ENCODE results near the gene MAPRE3. TPM values are rescaled to one million over a fixed set of nuclear protein-coding genes. Genes with fewer than 3 reads are reported as not detected.

MAPRE3 gene
- total and polyA plus RNA-seq, 9 of the 15 experiments (the other 6 are each of a cell fraction or from before 2014, with no cell fraction given), result 0.70 to 43.2 (median 12.6) TPM

GRCh38 chr2:26975656-26976055 is 5.2 kb downstream of the MAPRE3 start:
- ATAC-seq, result no peak
- ChIA-PET CTCF (ENCODE audit: low intra/inter-chr PET ratio) (no interaction called here), POLR2A (interaction anchor here (0.6 to 1.6 kb wide), 7 partner anchors 14 to 330 kb away, joined by 3 to 6 read pairs (median 4); no protein-coding TSS in a partner anchor)
- no peak overlapping the region for H3K27ac ChIP-seq (ENCODE audit: extremely low read depth, low read depth, low read length)
- no peaks in the 10 kb centered on the region for H3K9me3 ChIP-seq (replicated peaks; ENCODE audit: control insufficient read depth, insufficient read depth, low read depth, low read length)
- no peaks in the 10 kb centered on the region for H3K9me1 ChIP-seq (ENCODE audit: control insufficient read depth, insufficient read depth, low read length)
- DNase-seq (ENCODE audit: extremely low read depth in 1 of 4, low spot score in 3 of 4), result no peak
- intact Hi-C loops (cut with micrococcal nuclease) (no loop called here), in situ Hi-C loops (cut with MboI) (no loop called here)
- TF ChIP-seq ZHX1 (conservative IDR thresholded peaks at IDR 0.05; ENCODE audit: low read length) (no peak), ARNT (IDR thresholded peaks at IDR 0.05) (no peak), XRCC4 (IDR thresholded peaks at IDR 0.05; ENCODE audit: extremely low read depth, insufficient read depth, insufficient read length) (no peak), ZBTB8A (IDR thresholded peaks at IDR 0.05; ENCODE audit: partially characterized antibody) (no peak), GABPB1 (CRISPR knock-in tag; IDR thresholded peaks at IDR 0.05) (no peak), FOXP1 (CRISPR knock-in tag; IDR thresholded peaks at IDR 0.05) (no peak), THAP12 (CRISPR knock-in tag; IDR thresholded peaks at IDR 0.05) (no peak), ZC3H8 (IDR thresholded peaks at IDR 0.05) (no peak), DMBX1 (CRISPR knock-in tag; IDR thresholded peaks at IDR 0.05; ENCODE audit: borderline replicate concordance) (no peak)
- TF ChIP-seq, protein P1, sequence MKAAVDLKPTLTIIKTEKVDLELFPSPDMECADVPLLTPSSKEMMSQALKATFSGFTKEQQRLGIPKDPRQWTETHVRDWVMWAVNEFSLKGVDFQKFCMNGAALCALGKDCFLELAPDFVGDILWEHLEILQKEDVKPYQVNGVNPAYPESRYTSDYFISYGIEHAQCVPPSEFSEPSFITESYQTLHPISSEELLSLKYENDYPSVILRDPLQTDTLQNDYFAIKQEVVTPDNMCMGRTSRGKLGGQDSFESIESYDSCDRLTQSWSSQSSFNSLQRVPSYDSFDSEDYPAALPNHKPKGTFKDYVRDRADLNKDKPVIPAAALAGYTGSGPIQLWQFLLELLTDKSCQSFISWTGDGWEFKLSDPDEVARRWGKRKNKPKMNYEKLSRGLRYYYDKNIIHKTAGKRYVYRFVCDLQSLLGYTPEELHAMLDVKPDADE (conservative IDR thresholded peaks at IDR 0.05; ENCODE audit: control insufficient read depth, low read depth, low read length), result no peak
- peaks cover 98% of the 10 kb centered on the region for H3K79me2 ChIP-seq (ENCODE audit: control insufficient read depth, insufficient read depth, low read length)
- WGBS (ENCODE audit: insufficient coverage, low coverage, missing lambda C conversion rate), result 60% methylated on average over 1 of the region's 1 CpG
- H3K9ac ChIP-seq (ENCODE audit: insufficient read depth in 1 of 2, low read depth in 2 of 2, low read length in 2 of 2), result peak overlapping the region in 1 of 2 experiments; percentile 62; a peak in 2 of 4 replicates
- H3K27me3 ChIP-seq (ENCODE audit: control insufficient read depth in 2 of 2, insufficient read depth in 2 of 2, low read length in 2 of 2), result no peaks in the 10 kb centered on the region
- no peak for FAIRE-seq
- peaks cover 20% of the 10 kb centered on the region for H4K20me1 ChIP-seq (replicated peaks; ENCODE audit: control insufficient read depth, insufficient read depth, low read length)
- no peak overlapping the region for H2AFZ ChIP-seq (ENCODE audit: low read depth, low read length)
- no TSS peak for BruUV-seq (replicated peaks)
- peaks cover 38 to 70% of the 10 kb centered on the region in 2 experiments for H3K4me1 ChIP-seq (replicated peaks in 1 of 2; ENCODE audit: control insufficient read depth in 2 of 2, insufficient read depth in 2 of 2, low read length in 2 of 2)
- no peak overlapping the region for H3K4me3 ChIP-seq
- peak overlapping the region; percentile 86; the same call in 1 of the 2 replicates for H3K4me2 ChIP-seq (ENCODE audit: insufficient read depth, low read length)
- H3K36me3 ChIP-seq (ENCODE audit: control insufficient read depth, insufficient read depth, low read length), result peaks cover 5% of the 10 kb centered on the region; the same call in 1 of the 3 replicates

All from K562 (cell line).